Measurements from ENCODE around the gene C20orf204.

DNA sequence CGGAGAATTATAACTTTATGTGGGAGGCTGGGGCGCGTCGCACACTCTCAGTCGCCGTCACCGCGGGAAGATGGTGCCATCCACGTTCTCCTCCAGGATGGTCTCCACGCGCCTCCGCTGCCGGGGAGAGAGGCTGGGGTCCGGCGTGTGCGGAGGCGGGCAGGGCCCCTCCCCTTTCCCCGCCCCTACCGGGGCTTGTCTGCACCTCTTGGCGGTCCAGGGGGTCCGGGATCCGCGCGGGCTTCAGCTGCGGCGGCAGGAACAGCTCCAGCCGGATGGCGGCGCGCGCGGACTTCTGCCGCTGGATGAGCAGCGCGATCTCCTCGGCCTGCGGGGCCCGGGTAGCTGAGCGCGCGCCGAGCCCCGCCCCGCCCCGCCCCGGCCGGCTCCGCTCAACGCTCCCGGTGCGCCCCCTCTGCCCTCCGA is 47.4 kb downstream of the C20orf204 start:
- TF ChIP-seq SUZ12 (IDR thresholded peaks at IDR 0.05; ENCODE audit: unreplicated experiment): no peak
- no peak for TF ChIP-seq NKRF (conservative IDR thresholded peaks at IDR 0.05)
- no peak for TF ChIP-seq BRCA1 (IDR thresholded peaks at IDR 0.05; ENCODE audit: low read depth, low read length)
- TF ChIP-seq ATF3 (IDR thresholded peaks at IDR 0.05; ENCODE audit: borderline replicate concordance, extremely low read depth, low read depth, low read length): no peak
- no peak for TF ChIP-seq MXI1 (IDR thresholded peaks at IDR 0.05; ENCODE audit: low read depth, low read length)

All from GM12878 (cell line).